NCI-H446 treated with DMSO at 0.1 percent for 48 hours (cell line): ENCODE results near the gene CHCHD4.

Experiments
- DNase-seq: peaks from one replicate; lab custom pipeline; 2025; lab: John Stamatoyannopoulos, UW

The CHCHD4 gene

DNA sequence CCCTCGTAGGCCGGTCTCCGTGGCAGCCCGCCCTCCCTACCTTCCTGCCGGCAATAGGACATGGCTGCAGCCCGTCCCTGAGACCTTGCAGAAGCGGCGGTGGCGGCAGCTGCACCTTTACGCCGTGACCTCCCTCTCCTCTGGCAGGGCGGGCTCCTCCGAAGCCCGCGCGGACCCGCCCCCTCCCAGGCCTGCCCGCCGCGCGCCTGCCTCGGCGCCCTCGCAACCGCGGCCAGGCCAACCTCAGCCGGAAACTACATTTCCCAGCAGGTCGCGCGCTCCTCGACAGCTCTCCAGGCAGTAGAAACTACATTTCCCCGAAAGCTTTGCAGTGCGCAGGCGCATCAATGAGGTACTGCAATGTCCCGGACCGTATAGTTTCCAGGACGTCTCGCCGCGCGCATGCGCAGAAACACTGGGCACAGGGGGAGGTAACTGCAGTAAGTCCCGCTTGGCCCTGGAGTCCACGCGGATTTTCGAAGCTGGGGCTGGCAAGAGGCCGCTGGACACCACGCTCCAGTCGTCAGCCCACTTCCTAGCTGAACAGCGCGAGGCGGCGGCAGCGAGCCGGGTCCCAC is at the start of gene CHCHD4, which contains the start of gene TMEM43:
TSS of gene CHCHD4 (minus strand) at position 256 of the 578 bp plus-strand sequence. CDS start at position 62, 194 bp downstream.
TSS of gene TMEM43 (plus strand) at position 438 of the 578 bp plus-strand sequence. CDS start 142 bp downstream, outside the sequence.
- peak; percentile 94 for DNase-seq

DNA sequence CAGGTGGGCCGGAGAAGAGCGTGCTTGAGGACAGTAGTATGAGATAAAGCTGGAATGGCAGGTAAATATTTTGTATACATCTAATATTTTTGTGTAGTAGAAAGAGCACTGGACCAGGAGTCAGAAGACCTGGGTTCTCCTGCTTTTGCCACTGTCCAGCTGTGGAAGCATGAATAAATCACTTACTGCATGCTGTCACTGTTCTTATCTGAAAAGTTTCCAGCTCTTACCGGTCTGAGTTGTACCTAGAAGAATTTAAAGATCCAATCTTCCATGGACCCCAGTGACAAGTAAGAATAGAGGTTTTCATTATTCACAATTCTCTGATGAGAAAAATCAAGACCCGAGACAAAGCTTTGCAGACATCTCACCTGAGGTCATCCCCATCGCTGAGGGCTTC is 47.8 kb upstream of the CHCHD4 start:
- DNase-seq, result no peak

DNA sequence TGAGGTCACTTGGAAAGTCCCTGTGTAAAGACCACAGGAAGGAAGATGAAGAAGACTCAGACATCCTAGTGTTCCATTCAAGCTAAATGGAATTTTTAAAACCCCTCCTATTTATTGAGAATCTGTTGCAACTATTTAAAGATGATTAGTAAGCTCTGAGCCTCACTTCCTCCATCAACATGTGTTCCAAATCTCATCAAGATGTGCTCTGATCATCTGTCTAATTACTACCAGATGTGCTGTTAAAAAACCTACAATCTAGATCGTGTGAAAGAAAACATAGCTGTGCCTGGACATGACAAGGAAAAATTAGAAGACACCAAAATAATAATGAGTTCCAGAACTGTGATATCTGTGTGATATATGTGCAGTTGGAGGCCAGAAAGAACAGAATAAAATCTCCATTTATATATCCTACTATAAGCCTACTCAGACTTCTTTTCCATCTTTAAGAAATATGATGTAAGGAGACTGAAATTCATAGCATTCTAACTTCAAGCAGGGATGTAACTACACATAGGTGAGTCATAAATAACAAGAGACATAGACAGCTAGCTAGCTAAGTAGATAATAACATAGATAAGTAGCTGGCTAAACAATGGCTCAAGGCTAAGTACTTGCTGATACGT is 46.0 kb upstream of the CHCHD4 start:
- DNase-seq, result no peak

DNA sequence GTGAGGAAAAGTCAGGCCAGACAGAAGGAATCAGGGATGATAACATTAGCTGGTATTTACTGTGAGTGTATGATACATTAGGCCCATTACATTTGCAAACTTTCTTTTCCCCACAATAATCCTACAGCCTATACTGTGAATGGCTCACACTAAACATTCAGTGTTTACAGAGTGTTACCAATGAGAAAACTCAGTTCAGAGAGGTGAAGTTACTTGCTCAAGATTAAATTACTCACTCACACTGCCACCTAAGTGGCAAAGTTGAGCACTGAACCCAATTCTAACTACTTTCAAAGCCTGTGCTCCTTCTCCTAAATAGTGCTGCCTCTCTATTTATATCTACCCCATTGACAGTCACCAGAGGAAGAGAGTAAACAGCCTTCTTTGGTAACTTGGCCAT is 45.2 kb upstream of the CHCHD4 start:
- DNase-seq, result no peak

DNA sequence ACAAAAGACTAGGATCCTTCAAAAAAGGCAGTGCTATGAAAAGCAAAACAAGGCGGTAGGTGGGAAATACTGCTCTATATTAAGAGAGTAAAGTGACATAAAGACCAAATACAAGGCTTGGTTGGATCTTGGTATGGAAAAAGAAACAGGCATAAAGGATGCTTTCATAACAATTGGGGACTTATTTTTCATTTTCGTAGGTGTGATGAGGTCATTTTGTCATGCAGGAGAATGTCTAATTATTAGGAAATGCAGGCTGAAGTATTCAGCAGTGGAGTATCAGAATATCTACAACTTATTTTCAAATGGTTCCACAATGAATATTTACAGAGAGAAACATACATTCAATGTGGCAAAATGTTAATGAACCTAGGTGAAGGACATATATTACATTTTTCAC is 44.8 kb upstream of the CHCHD4 start:
- no peak for DNase-seq

DNA sequence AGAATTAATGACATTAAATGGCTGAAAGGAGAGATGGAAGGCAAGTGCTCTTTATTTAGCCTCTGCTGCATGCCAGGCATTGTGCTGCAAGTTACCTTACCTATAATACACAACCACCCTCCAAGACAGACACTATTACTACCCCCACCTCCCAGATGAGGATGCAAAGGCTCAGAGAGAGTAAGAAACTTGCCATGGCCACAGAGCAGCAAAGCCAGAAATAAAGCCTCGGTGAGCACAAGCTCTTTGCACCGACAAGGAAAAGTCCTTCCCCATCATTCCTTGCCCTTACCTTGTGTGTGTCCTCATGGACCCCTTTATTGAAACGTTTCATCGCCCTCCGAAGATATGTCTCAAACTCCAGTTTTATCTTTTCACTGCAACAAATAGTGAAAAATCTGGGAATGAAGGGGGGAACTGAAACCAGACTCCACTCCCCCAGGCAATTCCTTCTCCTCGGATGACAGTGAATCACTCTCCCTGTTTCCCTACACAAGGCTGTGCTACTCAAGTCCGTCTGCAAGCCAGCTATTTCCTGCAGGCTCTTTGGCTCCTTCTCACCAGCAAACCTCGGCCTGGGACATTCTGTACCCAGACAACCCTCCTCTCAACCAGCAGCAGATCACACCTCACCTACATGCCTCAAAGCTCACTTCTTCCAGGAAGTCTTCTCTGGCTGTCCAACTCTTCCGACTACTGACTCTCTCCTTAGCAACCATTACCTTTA is 42.4 kb upstream of the CHCHD4 start:
- no peak for DNase-seq

DNA sequence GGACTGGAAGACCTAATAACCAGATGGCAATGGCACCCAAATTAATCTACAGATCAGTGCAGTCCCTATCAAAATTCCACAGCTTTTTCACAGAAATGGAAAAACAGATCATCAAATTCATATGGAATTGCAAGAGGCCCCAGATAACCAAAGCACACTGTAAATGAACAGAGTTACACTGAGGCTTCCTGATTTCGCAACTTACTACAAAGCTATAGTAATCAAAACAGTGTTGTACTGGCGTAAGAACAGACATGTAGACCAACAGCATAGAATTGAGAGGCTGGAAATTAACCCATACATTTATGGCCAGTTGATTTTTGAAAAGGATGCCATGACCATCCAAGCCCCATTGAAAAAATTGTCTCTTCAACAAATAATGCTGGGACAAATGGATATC is 37.5 kb upstream of the CHCHD4 start:
- no peak for DNase-seq

DNA sequence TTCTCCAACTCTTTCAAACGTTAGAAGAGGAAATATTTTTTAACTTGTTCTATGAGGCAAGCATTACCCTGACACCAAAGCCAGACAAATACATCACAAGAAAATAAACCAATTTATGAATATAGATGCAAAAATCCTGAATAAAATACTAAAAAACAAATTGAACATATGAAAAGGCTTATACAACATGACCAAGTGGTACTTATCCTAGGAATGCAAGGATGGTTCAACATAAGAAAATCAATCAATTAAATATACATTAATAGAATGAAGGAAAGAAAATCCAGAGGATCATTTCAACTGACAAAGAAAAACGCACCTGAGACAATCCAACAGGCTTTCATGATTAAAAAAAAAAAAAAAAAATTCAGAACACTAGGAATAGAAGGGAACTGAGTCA is 36.6 kb upstream of the CHCHD4 start:
- DNase-seq, result no peak

DNA sequence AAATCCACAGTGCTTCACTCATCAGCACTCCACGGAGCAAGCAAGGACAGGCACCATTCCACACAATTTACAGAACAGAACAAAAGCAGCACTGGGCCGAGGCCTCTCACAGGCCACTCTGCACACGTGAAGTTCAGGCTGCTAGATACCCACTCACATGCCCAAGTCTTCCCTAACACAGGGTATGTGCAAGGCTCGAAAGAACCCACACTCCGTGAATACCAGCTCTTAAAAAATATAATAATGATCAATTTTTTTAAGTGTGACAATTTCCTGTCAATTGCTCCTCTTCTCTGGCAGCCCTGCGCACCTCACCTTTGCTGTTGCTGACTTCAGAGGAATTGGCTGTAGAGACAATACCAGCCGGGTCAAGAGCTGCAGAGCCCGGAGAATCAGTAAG is 34.8 kb upstream of the CHCHD4 start:
- DNase-seq, result no peak

DNA sequence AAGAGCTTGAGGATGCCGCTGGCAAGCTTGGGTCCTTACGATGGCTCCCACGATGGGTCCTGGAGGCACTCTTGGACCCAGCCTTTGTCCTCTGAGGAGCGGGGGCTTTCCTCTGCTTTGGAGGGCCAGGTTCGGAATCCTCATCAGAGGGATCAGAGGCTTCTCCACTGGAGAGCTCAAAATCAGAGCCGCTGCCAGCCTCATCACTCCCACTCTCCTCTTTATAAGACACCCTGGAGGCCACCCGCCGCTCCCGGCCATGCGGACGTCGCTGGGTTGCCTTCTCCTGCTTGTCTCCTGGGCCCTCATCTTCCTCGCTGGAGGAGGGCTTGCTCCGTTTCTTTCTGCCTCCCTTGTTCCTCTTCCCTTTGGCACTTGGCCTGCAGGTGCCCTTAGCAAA is 33.7 kb upstream of the CHCHD4 start:
- no peak for DNase-seq

DNA sequence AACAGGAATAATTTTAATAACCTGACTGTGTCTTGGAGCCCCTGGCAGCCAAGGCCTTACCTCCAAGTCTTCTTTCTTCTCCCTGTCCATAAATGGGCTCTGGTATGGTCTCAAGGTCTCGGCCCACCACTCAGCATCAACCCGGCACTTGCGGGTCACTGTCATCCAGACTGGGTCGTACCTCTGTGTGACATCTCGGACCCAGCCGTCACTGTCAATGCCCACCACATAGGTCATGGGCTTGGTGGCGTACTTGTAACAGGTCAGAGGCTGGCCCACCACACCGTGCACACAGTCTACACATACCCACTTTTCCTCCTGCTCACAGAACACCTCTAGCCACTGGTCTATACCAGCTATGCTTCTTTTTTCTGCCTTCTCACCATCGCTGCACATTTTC is 33.3 kb upstream of the CHCHD4 start:
- no peak for DNase-seq

DNA sequence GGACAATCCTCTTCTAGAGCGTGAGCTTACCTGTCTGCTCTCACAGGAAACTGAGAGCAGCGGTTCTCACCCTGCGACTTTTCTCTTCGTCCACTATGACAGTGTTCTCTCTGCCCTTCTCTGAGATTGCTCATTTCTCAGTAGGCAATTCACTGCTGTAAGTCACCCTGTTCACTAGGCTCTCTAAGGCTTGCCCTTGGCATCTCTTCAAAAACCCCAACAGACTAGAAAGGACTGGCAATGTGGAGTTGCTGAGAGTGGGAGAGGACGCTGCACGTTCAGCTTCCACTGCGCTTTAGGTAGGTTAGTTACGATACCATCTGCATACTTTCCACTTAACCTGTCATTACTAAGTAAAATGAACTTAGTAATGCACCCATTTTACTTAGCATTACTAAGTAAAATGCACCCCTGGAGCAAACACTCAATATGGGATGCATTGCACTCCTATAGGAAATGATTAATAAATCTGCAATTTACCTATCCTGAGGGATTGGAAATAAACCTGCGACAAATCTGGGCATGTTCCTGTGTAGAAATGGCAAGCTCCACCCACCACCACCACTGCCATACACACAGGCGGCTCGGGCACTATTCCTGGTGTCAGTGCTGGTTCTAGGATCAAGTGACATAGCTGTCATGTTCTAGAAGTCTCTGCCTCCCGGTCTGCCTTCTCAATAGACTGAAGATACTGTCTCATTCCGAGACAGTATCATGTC is 32.3 kb upstream of the CHCHD4 start:
- DNase-seq, result no peak

DNA sequence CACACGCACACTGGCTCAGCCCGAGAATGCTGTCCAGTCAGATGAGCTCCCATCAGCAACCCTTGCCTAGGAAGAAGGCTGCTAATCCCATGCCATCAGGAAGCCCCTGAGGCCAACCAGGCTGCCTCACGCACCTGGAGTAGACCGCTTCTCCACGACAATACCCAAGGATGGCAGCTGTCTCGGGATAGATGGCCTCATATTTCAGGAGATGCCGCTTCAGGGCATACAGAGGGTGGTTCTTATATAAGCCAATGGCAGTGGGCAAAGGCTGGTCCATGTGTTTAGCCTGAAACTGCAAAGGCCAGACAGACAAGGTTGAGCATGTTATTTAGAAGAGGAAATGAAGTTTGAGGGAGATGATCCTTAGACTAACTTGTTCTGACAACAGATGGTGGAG is 31.5 kb upstream of the CHCHD4 start:
- DNase-seq, result no peak

DNA sequence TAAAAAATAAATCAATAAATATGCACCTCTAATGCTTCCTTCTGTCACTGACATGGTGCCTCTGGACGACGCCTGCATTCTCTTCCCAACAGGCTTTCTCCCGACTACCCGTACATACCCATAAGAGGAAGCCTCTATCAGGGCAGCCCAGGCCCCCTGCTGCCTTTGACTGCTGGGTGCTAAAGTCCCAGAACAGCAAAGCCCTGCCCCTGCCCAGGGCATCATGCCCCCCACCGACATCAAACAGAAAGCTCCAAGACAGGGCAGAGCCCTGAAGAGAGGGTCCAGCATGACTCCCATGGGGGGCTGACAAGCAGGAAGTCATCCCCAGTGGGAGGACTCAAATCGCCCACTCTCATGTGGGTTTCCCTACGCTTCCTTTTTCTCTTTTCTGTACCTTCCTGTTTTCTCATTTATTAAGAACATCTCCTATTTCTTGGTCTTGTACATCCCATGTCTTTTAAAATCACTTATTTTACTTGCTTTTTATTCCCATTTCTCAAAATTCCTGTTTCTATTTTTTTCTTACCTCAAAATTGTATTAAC is 30.3 kb upstream of the CHCHD4 start:
- no peak for DNase-seq

DNA sequence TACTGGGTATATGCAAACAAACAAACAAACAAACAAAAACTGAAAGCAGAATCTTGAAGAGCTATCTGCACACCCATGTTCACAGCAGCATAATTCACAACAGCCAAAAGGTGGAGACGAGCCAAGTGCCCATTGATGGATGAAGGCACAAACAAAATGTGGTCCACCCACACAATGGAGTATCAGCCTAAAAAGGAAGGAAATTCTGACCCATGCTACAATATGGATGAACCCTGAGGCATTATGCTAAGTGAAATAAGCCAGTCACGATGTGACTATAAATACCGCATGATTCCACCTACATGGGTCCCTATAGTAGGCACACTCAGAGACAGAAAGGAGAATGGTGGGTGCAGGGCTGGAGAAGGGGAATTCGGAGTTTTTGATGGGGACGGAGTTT is 29.6 kb upstream of the CHCHD4 start:
- no peak for DNase-seq

DNA sequence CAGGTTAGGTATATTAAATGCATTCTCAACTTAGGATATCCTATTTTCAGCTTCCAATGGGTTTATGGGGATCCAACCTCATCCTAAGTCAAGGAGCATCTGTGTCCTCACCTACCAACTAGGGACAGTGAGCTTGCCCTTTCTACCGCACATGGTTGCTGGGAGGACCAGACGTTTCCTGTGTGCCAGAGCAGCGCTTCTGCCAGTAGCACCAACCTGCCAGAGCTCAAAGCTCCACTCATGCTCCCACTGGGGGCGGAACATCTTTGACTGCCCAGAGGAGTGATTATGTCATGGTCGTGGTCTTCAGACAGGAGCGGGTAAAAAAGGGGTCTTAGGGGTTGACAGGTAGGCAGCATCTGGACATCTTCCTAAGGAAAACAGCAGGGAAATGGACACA is 29.0 kb upstream of the CHCHD4 start:
- DNase-seq, result no peak

DNA sequence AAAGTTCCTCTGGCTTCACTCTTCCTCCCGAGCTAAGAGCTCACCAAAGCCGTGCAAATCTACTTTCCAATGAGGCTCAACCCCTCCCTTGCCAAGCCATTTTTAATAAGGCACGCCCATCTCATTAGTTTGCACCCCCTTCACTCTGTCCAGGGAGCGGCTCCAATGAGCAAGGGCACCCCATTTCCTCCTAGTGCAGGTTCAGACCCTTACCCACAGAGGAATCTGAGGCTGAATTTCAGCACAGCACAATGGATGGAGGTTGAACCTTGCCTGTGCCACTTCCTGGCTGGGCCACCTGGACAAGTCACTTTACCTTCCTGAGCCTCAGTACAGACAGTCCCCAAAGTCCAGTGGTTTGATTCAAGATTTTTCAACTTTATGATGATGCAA is 28.3 kb upstream of the CHCHD4 start:
- no peak for DNase-seq

DNA sequence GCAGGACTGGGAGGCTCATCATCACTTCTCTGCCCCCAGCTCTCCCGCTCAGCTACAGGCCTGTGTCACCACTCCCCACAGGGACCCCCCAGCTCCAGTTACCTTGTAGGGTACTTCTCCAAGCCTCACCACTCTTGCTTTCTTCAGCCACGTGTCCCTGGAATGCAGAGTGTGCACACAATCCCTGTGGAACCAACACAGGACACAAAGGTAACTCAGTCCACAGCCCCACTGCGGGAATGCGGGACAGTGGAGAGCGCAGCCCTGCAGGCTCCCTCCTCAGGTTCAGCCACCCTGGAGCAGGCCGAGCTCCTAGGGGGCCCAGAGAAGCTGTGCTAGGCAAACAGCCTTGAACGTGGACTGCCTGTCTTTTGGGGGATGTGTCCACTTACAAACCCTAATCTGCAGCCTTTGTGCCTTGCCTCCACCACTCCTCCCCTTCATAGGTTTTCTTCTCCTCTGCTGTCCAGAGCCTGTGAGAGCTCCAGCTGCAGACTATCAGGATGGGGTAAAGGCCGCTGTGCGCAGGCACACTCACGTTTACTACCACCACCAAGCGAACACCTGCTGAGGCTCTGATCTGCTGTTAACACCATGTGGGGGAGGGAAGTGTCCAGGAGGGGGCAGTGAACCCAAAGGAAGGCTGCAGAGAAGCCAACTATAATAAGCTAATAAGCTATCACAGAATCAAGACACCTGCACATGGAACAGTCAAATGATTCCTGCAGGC is 27.7 kb upstream of the CHCHD4 start:
- no peak for DNase-seq

DNA sequence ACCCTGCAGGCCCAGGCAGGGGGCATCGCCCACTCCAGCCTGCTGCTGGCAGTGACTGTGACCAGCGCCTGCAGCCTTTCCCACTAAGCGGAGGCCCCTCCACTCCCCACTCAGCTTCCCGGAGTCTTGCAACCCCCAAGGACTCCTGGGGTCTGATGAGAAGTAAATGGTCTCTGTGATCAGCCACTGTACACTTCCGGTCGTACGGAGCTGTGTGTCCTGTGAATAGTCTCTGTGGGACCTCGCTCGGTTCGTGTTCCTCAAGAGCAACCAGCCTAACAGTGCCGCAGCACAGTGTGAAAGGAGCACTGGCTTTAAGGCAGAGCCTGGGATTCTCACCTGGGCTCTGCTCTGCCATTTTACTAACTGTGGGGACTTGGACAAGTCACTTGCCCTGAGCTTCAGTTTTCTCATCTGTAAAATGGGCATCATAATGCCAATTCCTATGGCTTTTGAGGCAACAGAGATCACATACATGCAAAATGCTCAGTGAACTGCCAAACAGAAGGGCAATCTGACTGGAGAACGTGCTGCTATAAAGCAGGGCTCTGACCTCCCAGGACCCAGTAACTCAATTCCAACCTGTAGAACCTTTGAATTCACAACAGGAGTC is 26.9 kb upstream of the CHCHD4 start:
- DNase-seq, result no peak

DNA sequence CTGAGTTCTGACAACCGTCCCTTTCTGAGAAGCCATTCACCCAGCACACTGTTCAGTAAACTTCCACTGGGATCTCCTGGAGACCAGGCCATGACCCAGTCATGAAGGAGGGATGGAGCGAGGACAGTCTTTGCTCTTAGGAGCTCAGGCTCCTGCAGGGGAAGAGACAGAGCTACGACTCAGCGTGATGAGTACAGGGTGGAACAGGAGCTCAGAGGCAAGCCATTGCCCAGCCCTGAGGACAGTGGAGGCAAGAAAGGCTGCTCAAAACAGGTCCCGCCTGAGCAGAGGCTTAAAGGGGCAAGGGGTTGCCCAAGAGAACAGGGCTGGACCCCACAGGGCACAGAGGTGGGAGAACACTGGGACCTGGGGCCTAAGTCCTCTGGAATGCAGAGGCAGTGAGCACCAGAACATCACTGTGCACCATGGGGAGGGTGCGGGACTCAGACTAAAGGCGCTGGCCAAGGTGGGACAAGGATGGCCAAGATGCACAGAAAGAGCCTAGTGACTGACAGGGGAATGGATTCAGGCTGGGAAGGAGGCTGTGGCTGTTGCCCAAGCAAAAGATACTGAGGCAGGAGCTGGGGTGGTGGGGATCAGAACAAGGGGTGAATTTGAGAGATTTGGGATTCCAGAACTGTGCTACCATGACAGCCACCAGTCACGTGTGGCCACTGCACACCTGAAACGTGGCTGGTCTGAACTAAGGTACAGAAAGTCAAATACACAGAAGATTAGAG is 26.0 kb upstream of the CHCHD4 start:
- no peak for DNase-seq

DNA sequence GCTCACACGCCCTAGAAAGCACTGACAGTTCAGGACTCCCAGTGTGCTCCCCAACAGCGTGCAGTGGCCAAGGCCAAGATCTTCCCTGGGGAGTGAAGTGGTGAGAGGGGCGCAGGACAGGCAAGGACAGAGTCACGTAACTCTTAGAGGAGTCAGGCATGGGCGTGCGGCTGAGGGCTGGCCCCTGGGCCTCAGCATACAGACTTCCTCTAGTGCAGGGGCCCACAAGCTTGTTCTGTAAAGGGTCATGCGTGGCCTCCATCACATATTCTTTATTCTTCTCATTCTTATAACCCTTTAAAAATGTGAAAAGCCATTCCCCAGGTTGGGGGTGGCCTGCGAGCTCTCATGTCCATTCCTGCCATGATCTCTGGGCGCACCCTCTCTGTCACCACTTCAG is 25.4 kb upstream of the CHCHD4 start:
- no peak for DNase-seq
